Pons (tissue), 1 donor: ENCODE measurements around the gene NFIA.

Experiments used
- DNase-seq: peaks from one replicate; pipeline ENCODE4 v3.0.0-alpha.2; 2016; ENCODE audit warnings: low spot score

Gene NFIA

DNA sequence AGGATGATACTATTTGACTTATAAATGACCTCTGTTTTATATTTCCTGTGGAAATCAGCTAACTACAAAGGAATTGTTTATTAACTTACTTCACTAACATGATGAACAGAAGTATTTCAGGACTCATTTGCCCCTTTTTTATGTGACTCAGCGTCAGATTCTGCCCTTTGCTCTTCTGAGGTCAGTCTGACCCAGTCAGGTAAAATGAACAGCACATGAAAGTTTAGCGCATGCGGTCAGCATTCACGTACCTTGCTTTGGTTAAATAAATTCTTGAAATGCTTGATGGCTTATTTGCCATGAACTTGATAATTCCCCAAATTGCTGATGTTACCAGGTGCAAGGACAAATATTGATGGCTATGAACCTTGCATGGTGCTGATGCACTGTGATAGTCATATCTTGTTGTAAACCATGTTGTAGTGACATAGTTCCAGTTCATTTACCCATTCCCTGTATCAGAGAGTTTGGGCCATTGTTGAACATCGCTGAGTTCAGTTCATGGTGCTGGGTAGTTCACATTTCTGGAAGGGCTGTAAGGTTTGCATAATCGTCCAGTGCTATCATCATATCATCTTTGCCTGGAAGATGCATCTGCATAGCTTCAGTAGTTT is 133.4 kb downstream of the NFIA start:
- no peak for DNase-seq

DNA sequence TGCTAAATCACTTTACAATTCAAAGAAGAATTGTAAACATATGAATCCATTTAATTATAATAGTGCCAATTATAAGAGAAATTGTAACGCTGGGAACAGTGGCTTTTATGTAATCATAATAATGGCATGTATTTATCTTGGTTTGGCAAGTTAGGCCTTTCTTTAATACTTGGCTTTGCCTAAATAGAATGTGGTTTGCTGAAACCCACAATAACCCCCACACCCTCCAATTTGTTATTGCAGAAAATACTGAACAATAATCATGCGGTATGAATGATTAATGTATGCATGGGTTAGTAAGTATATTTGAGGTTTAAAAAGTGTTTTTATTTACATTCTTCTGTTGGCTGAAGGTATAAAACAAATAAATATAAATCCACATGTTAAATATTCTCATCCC is 138.2 kb downstream of the NFIA start:
- no peak for DNase-seq

DNA sequence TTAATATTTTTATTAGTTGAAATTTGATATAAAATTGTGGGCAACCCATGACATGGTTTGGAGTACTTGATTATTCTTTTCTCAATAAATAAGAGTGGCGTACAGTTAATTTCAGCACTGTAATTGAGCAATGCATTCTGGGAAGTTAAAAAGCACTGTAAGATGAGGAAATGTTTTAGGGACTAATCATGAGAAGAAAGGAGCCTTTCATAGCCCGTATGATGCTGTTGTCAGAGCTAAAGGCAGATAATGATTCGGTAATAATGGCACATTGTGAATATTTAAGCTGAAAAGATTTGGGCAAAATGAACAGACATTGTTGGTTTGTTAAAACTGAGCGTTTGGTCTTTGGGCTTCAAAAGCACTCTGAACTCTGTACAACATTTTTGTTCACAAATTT is 139.3 kb downstream of the NFIA start:
- DNase-seq: peak; percentile 92

GRCh38 chr1:61222240-61222639 is 139.9 kb downstream of the NFIA start:
- DNase-seq: peak; percentile 55

- DNase-seq: no peak
These were observed 140.8 kb downstream of the NFIA start for GRCh38 chr1:61223140-61223539.

DNA sequence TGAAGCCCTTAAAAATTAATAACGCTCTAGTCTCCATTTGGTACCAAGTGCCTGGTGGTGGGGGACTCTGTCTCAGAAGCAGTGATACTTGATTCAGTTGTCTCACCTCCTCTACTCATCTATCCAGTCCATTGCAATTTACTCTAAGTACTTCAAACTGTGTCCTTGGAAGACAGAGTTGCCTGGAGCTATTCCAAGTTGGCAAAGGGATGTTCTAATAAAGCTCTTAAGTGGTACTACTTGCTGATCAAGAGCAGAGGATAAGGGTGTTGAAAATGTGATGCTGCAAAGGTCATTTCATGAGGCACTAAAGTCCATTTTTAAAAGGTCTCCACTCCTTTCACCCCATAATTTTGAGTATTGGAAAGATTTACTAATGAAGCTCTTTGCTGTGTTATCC is 142.2 kb downstream of the NFIA start:
- peak; percentile 40 for DNase-seq

- DNase-seq: no peak
These were observed 143.1 kb downstream of the NFIA start for GRCh38 chr1:61225478-61225877.

- DNase-seq: no peak
These were observed 144.6 kb downstream of the NFIA start for GRCh38 chr1:61226791-61227567.

DNA sequence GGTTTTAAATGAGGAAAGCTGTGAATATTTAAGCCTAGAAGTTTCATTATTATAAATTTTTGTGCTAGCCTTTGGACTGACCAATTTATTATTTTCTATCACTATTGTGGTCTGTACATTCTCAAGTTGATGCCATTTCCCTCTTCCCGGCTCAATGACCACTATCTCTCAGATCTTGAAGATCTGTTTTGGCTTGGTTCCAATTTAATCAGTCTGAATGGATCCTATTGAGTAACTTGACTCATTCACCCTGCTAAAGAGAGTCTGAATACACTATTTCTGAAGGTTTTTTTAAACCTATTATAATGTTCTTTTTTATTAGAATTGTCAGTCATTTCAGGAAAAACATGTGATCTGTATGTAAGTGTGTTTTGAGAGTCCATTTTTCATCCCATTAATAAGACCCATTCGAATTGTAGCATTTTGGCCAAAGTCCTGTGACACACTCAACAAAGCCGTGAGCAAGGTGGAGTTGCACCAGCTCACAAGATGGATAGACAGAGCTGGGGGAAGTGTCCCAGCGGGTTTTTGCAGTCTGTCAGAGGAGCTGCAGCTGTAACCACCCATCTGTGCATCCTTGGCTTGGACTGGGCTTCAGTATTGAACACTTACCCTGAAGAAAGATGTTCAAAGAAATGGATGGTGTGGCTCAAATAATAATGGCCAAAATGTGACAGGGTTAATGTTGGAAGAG is 145.6 kb downstream of the NFIA start:
- DNase-seq: peak; percentile 50

- DNase-seq: no peak
These were observed 148.2 kb downstream of the NFIA start for GRCh38 chr1:61230523-61230922.

- DNase-seq: no peak
These were observed 149.4 kb downstream of the NFIA start for GRCh38 chr1:61231795-61232194.

- no peak for DNase-seq
These were observed 150.8 kb downstream of the NFIA start for GRCh38 chr1:61233121-61233660.

DNA sequence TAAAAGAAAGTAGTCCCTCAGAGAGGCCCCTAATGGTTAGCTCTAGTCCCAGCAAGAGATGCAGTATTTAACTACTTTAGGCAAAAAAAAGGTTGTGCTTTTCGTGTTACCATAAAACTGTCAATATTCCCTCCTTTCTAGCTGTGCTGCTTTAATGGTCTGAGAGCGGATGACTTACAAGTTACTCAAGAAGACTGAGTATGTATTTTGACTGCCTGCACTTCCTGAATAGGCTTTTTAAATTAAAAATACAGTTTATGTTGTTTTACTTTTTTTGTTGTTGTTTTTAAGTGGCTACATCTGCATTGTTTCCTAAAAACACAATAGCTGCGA is 152.2 kb downstream of the NFIA start:
- DNase-seq: no peak

DNA sequence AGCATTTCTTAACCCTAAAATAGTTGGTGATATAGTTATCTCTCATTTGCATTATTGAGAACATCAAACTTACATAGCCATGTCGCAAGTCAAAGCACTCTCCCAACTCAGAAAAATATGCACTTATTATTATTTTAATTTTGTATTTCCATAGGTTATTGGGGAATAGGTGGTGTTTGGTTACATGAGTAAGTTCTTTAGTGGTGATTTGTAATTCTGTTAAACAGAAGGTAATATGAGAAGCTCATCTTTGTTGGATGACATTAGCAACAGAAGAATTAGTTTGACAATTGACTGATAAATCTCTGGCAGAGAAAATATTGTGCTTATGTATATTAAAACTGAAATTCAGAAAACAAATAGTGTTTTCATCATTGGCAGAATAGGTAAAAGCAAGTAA is 154.8 kb downstream of the NFIA start:
- DNase-seq: no peak

DNA sequence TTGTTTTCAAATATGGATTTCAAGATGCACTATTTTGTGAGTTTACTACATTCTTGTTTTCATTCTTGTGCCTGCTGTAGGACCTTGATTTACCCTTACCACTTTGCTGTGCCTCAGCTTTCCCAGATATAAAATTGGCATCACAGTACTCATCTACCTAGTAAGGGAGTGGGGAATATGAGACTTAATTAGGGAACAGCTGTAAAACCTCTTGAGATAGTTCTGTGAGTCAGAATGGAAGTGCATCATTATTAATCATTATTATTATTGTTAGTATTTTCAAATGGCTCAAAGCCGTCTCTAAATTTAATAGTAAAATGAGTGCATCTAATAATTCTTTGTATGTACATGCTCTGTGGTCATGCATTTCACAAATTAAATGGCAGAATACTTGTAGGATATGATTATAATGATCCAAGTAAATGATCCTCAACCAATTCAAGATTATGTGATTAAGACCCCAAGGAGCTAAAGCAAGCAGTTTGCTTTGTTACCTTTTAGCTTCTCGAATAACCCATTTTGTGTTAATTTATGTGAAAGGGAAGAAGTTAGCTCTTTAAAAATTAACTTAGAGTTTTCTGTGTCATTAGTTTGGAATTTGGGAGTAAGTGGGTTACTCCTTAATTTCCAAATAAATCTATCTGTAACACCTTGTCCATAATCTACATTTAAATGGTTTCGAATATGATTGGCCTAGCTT is 155.4 kb downstream of the NFIA start:
- DNase-seq: no peak

DNA sequence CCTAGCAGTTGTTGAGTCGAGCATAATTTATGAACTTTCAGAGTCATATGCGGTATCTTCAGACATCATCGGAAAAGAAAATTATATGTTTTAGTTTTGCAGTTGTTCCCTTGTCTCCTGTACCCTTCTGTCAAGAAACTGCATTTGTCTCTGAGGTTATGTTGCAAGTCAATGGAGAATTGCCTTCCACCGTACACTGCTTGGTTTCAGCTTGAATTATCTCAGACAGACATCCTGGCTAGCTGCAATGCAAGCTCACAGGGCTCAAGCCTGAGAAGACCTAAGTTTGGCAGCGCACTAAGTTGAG is 156.0 kb downstream of the NFIA start:
- DNase-seq: no peak

- no peak for DNase-seq
These were observed 158.5 kb downstream of the NFIA start for GRCh38 chr1:61240878-61241277.

DNA sequence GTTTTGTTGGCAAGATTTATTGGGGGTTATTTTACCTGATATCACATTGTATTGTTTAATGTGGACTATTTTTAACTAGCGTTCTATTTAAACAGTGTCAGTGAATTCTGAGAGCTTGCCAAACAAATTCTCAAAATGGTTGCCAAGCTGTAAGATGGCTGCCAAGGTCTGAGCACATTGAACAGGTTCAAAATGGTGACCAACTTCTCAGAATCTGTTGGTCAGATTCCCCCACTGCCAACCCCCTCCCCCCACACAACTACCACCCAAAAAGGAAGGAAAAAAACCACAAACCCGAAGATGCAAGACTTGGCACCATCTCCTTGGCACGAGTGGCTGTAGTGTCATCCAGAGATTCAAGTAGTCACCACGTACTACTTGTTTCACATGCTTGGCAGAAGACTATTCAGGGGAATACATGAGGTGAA is 159.1 kb downstream of the NFIA start:
- DNase-seq: no peak

GRCh38 chr1:61241973-61242381 is 159.6 kb downstream of the NFIA start:
- no peak for DNase-seq

DNA sequence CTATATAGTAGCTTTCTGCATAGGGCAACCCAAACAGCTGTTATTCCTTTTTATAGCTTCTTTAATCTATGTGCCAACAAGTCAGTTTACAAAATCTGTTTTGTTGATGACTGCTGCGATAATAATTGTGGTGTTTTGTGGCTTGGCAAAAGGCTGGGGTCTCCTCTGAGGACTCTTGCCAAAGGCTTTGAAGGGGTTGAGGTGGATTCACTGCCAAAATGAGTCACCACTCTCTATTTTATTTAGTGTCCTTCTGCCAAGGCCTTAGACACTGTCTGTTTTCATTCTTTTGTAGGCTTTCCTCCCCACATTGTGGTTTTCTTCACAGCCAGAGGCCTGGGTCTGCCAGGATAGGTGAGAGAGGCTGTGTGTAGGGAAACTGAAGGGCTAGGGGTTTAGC is 161.8 kb downstream of the NFIA start:
- peak; percentile 78 for DNase-seq

DNA sequence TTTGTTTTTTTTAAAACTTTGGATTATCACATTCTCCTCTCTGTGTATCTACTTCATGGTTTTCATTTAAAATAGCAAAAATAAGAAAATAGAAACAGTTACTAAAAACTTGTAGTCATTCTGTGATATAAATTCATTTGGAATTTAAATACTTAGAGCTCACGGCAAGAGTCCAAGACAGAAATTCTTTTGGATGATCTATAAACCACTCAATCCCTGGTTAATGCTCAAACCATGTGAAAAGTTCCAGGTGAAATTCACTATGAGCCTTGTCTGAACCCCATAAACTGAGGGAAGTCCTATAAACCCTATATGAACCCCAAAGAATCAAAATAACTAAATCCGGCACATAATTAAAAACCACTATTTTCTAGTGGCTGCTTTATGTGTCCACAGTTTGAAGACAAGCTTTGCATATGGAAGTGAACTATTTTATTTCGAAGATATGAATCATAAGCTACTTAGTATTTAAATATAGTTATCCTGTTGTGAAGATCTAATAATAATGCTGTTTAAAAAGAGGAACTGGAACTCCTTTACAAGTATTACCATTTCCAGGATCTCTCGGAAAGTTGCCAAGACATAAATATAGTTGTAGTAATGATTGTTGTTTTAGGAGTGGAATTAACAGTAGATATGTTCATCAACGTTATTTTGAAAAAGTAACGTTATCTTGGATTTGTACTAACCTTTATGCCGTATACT is 163.5 kb downstream of the NFIA start:
- DNase-seq: no peak
